Raji (cell line): ENCODE data around the gene EPX.

Experiments used
- POLR2A ChIP-seq: IDR thresholded peaks from 2 replicates; pipeline ENCODE4 v1.6.1; 2011; ENCODE audit warnings: low read depth, low read length, control low read depth; ENCODE audit not compliant: insufficient read depth

The EPX gene

GRCh38 chr17:58231641-58232040, 39.1 kb downstream of the EPX start:
- no peak for TF ChIP-seq POLR2A

GRCh38 chr17:58232707-58233156, 40.2 kb downstream of the EPX start:
- no peak for TF ChIP-seq POLR2A

- no peak for TF ChIP-seq POLR2A
Observed at GRCh38 chr17:58233543-58233942, 41.0 kb downstream of the EPX start.

- no peak for TF ChIP-seq POLR2A
Observed at GRCh38 chr17:58234512-58234911, 42.0 kb downstream of the EPX start.

- TF ChIP-seq POLR2A, result no peak
Observed at GRCh38 chr17:58235821-58236220, 43.3 kb downstream of the EPX start.

- TF ChIP-seq POLR2A, result no peak
Observed at GRCh38 chr17:58236394-58236793, 43.9 kb downstream of the EPX start.

- no peak for TF ChIP-seq POLR2A
Observed at GRCh38 chr17:58238147-58238634, 45.7 kb downstream of the EPX start, which contains the start of gene LPO. LPO (plus strand) TSS chr17:58238584; CDS start chr17:58242980, 4,396 bp downstream.

GRCh38 chr17:58239987-58240386, 47.5 kb downstream of the EPX start:
- no peak for TF ChIP-seq POLR2A

- TF ChIP-seq POLR2A, result no peak
Observed at GRCh38 chr17:58242171-58242784, 49.8 kb downstream of the EPX start.

GRCh38 chr17:58244963-58245362, 52.4 kb downstream of the EPX start:
- TF ChIP-seq POLR2A, result no peak

GRCh38 chr17:58245428-58246103, 53.0 kb downstream of the EPX start:
- no peak for TF ChIP-seq POLR2A

- TF ChIP-seq POLR2A, result no peak
Observed at GRCh38 chr17:58246104-58246740, 53.7 kb downstream of the EPX start.

GRCh38 chr17:58246781-58247180, 54.3 kb downstream of the EPX start:
- no peak for TF ChIP-seq POLR2A

- TF ChIP-seq POLR2A, result no peak
Observed at GRCh38 chr17:58247511-58248363, 55.2 kb downstream of the EPX start.

- no peak for TF ChIP-seq POLR2A
Observed at GRCh38 chr17:58248955-58249269, 56.4 kb downstream of the EPX start.
